NOMO-1 treated with dmso at 0.1 percent for 144 hours (cell line): ENCODE measurements around the gene CCHCR1.
"Not testable (repeated sequence)": the region's sequence is repeated elsewhere in the genome, so short reads cannot be mapped to it uniquely, and the experiment has no call there.

Experiments used
- DNase-seq: peaks from one replicate; lab custom pipeline; 2025; ENCODE audit not compliant: unreplicated experiment; lab: John Stamatoyannopoulos, UW

Gene CCHCR1

DNA sequence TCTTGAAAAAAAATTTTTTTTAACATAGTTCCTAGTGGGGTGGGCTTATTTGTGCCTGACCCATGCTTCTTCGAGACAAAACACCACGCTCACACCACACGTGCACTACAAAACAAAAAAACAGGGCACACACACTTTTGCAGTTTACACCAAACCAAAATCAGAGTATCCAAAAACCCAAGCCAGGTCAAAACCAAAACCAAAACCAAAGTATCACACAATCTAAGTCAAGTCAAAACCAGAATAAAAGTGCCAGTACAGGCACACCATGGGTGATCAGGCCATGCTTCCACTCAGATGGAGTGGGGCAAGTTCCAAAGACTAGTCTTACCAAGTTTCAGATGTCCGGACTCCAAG, 28.1 kb upstream of the CCHCR1 start:
- DNase-seq: not testable (repeated sequence)

DNA sequence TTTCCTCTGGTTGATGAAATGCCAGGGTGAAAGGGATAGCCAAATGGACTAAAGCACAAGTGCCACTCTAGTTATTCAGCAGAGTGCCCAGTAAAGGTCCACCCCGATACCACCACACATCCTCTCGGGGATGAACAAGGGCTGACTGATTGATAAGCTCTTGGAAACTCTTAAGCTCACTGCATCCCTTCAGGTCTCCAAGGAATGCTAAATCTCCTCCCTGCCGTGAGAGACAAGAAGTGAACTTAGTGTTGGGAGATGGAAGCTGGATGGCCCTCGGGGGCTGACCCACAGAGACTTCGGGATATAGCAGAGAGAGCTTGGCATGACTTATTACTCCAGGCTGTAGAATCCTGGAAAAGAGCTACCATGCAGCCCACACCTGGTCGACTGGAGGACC, 26.3 kb upstream of the CCHCR1 start:
- not testable (repeated sequence) for DNase-seq

DNA sequence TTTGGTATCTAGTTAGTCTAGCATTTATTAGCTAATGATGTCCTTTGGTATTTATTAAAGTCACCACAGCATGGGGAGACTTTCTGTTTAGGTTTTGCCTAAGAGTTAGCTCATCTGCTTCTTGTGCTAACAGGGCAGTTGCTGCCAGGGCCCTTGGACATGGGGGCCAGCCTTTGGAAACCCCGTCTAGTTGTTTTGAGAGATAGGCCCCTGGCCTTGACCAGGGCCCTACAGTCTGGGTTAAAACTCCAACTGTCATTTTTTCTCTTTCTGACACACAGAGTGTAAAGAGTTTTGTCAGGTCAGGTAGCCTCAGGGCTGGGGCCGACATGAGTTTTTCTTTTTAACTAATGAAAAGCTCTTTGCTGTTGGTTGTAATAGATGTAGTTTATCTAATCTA, 25.7 kb upstream of the CCHCR1 start:
- DNase-seq: not testable (repeated sequence)

DNA sequence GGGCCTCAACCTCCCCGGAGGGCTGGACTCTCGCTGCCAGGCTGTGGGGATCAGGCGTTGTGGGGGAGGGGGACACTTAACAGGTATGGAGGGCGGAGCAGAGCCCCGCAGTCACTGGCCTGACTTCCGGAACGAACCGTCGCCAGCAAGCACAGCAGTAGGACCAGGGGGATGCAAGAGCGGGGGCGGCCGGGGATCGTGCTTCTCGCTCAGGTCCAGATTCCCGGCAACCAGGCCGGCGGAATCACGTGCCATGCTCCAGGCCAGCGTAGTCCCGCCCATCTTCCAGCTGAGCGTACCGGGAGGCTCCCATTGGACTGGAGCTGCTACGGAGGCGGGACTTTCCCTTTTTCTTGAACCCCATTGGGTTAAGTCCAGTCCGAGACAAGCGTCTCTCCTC, 22.9 kb upstream of the CCHCR1 start:
- no peak for DNase-seq

DNA sequence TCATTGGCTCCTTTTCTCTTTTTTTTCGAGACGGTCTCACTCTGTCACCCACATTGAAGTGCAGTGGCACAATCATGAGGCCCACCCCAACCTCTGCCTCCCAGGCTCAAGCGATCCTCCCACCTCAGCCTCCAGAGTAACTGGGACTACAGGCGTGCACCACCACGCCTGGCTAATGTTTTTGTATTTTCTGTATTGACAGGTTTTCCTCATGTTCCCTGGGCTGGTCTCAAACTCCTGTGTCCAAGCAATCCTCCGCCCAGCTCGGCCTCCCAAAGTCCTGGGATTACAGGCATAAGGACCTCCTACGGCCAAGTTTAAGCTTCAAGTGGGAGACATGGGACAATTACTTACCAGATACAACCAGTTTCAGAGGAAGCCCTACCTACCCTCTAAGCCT, 22.3 kb upstream of the CCHCR1 start:
- no peak for DNase-seq

DNA sequence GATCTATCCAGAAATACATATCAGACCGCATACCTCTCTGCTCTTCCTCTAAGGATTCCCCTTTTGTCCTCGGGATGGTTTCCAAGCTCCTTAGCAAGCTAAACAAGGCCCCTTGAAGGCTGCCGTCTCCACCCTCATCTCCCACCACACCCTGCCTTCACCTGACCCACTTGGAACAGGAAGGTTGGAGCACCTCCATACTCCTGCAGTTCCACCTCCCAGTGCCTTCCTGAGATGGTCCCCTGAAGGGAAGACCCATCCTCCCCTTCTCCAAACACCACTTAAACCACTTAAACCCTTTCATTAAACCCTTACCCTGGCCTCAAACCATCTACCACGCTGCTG, 21.4 kb upstream of the CCHCR1 start:
- DNase-seq: no peak

DNA sequence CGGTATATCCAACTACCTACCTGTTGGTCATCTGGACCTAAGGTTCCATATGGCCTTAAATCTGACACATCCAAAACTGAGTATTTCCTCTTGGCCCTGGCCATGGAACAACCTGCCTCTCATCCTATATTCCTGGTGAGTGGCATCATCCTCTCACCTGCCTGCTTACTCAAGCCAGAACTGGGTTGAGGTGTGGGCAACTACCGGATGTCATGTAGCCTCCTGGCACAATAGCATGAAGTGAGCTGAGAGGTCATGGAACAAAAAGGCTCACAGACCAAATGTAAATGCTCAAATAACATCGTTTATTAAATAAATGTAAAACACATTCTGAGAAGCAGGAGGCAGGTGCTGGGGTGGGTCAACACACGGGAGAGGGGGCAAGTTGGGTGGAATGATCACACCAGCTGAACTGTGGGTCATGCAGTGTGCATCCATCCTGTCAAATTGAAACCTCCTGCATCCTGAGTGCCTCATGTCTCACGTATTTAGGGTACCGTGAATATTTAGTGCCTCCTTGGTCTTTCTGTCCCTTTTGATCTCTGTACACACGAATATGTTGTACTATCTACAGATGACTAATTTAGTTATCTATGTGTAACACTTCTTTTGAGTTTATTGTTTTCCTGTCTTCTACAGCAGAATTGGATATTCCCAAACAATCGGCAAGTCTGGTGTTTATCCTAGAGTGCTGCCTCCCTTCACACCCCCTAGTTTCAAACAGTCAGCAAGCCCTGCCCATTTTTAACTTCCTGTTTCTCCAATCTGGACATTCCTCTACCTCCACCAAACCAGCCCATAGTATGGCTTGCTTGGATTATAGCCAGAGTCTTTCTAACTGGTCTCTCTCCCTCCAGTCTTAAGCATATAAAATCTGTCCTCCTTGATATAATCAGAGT, 20.8 kb upstream of the CCHCR1 start:
- DNase-seq: no peak

DNA sequence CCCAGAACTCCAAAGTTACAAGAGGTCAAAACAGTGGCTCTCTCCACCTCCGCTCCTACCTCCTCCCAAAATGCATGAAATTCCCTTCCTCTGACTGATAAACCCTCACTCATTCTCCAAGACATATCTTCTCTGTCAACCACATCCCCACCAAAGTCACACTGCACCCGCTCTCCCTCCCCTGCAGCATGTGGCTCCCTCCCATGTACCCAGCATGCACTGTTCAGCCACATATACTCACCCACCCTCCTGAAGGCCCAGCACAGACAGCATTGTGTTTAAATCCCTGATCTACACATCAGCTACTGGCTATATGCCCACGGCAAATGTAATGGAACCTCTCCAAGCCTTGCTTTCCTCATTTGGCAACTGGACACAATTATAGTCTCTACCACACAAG, 18.4 kb upstream of the CCHCR1 start:
- DNase-seq: no peak

DNA sequence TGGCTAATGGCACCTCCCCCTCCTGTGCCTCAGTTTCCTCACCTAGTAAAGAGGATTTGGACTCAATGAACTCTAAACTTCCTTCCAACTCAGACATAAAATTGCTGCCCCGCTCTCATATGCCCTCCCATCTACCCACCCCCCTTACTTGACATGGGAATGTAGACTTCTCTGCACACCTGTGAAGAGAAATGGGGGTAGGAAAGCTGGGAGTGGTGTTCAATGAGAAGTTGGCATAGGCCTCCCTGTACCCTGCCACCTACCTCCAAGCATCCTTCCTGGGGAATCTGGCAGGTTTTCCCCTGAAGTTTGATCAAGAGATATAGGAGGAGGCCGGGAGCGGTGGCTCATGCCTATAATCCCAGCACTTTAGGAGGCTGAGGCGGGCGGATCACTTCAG, 16.8 kb upstream of the CCHCR1 start:
- no peak for DNase-seq

DNA sequence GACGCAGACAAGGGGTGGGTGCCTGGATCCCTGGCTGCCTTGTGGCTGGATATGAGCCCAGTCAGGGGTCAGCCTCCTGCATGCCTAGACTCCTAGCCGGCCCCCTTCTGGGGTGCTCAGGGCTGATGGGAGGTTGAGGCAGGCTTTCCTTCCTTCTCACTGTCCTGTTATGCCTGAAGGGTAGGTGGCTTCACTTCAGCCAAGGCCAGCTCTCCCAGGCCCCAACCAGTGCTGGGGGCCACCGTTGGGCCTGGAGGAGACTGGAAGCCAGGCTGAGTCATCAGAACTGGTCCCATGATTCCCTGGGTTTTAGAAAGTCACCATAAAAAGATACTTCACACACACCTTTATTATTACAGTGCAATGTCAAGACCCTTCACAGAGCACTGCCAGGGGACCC, 15.8 kb upstream of the CCHCR1 start:
- DNase-seq: no peak

DNA sequence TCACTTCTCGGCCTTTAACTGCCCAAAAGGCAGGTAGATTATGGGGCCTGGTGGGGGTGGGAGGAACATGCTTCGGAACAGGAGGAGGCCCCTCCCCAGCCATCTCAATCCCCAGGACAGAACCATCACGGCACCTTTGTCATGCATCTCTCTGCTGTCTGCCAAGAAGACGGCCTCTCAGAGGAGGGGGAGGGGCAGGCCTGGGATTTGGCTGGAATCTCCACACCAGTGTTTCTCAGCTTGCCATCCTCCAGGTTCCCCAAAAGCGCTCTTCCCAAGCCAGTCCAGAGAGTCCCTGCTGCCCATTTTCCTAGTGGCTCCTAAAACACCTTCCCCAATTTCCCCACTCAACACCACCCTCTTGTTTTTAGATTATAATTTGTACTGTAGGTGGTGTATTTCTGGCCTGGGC, 15.4 kb upstream of the CCHCR1 start:
- no peak for DNase-seq

DNA sequence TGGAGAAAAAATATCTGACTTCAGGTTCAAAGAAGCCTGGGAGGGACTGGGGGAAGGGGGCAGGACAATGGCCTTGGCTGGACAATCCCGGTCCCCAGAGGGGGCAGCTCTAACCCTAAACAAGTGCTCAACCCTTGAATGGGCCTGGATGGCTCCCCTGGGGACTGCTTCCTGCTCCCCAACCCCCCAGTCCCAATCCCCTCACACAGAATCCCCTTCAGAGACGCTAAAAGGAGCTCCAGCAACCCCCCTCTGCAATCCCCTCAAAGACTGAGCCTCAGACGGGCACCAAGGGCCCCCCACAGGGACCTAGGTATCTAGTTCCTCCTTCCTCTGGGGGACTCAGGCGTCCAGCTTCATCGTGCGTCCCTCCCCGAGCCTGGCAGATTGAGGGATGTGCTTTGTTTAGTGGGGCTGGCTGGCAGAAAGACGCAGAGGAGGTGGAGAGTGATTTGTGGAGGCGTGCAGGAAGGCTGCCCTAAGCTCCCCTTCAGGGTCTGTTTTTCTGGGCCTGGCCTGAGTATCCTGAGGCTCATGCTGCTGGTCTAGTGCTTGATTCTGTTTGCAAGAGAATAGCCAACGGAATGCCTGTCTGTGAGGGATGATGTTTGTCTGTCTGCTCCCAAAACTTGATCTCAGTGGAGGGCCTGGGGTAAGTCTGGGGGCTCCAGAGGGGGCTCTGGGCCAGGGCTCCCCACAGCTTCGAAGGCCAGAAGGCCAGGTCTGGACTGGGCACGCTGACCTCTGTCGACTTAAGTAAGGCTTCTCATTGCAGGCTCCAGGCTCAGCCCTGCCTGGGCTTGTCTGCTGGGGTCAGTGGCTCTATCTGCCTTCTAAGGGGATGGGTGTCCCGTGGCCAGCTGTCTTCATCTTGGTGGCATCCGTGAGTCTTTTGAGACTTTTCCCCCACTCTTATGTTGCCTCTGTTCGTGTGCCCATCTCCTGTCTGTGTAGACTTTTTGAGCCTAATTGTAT, 14.6 kb upstream of the CCHCR1 start:
- DNase-seq: no peak

DNA sequence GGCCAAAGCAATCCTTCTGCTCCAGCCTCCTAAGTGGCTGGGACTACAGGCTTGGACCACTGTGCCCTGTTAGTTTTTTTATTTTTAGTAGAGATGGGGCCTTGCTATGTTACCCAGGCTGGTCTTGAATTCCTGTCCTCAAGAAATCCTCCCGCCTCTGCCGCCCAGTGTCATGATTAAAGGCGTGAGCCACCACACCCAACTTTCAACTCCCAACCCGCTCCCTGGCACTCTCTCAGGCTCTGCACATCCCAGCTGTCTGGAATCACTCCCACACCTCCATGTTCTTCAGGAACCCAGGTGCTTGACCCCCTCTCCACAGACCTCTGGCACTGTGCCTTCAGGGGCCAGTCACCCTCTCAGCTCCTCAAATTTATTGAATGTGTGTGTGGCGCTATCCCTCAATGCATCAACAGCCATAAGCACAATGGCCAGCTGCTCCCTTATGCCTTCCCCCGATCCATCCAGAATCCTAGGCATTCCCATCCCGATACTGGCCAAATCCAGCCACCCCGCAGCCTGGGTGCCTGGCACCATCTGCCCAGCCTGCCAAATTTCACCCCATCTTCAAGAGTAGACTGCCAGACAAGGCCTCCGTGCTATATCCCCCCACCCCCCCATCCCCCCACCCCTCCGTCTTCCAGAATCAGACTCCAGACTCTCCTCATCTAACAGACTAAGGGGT, 13.5 kb upstream of the CCHCR1 start:
- no peak for DNase-seq

DNA sequence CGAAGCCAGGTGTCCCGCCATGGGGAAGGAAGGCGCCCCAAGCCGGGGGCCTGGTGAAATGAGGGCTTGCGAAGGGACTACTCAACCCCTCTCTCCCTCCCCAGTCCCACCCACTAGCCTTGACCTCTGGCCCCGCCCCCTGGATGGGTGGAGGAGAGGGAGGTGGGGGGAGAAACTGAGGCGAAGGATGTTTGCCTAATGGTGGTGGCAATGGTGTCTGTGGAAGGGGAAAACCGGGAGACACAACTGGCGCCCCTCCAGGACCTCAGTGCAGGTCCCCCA, 12.9 kb upstream of the CCHCR1 start, which contains the start of gene POU5F1:
POU5F1 (minus strand) TSS at position 83 of the 282 bp plus-strand sequence; CDS start at position 21, 62 bp downstream.
- no peak for DNase-seq

DNA sequence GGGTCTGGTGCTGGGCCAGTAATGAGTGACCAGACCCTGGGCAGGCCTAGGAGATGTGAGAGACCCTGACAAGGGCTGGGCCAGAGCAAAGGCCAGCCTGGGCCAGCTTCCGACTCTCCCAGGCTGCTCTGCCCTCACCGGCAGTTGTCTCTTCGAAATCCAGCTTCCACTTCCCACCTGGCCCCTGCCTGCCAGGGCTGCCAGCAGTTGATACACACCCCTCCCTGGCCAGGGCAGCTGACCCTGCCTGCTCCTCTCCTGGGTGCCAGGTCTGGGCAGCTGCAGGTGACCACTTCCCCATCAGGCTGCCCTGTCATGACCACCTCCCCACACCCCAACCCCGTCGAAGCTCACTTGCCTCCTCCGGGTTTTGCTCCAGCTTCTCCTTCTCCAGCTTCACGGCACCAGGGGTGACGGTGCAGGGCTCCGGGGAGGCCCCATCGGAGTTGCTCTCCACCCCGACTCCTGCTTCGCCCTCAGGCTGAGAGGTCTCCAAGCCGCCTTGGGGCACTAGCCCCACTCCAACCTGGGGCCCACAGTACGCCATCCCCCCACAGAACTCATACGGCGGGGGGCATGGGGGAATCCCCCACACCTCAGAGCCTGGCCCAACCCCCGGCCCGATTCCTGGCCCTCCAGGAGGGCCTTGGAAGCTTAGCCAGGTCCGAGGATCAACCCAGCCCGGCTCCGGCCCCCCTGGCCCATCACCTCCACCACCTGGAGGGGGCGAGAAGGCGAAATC, 12.4 kb upstream of the CCHCR1 start:
- not testable (repeated sequence) for DNase-seq

DNA sequence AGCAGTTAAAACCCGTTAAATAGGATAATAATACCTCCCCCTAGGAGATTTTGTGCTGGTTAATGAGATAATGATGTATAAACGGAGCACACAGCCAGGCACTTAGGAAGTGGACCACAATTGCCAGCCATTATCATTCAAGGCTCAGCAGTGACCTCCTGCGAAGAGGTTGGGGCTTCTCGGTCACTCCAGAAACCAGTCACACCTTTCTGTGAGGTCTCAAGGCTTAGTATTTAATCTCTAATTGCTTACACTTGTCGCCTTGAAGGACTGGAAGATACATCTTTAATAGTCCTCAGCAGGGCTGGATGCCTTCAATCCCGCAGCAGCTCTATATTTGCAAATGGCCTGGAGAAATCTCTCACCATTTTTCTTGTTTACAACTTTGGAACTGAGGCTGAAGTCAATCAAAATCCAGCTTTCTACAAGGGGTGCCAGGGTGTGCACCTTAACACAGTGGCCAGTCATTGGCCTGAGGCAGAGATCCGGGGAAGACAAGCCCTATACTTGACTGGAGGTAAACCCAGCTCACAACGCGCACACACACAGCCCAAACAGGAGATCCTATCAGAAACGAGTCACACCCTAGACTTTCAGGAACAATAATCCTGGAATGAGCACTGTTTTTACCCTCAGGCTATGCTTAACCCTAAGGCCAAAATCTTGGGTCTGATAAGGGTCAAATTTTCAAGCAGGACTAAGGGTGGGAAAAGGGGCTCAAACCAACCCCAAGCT, 11.7 kb upstream of the CCHCR1 start:
- DNase-seq: no peak

DNA sequence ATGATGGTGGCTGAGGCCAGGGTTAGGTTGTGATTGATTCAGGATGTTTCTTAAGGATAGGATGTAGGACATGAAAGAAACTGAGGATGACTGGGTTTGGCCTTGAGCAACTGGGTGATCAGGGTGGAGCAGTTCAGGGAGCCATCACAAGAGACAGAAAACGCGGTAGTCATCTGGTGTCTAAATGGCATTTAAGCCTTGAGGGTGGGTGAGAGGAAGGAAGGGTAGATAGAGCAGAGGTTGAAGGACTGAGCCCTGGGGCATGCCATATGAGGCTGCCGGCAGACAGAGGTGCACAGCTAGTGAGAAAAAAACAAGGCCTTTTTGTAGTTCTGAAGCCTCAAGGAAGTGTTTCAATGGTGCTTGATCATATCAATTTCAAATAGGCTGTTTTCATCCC, 11.0 kb upstream of the CCHCR1 start:
- DNase-seq: no peak

DNA sequence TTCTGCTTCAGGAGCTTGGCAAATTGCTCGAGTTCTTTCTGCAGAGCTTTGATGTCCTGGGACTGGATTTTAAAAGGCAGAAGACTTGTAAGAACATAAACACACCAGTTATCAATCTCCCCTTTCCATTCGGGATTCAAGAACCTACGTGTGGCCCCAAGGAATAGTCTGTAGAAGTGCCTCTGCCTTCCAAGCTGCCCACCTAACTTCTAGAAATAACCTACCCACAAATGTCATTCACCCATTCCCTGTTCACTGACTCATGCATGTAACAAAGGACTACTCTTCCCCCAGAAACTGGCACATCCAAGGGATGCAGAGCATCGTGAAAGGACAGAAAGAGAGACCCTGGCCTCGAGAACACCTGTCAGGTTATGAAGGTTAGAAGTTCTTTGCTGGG, 8.4 kb upstream of the CCHCR1 start:
- DNase-seq: no peak

DNA sequence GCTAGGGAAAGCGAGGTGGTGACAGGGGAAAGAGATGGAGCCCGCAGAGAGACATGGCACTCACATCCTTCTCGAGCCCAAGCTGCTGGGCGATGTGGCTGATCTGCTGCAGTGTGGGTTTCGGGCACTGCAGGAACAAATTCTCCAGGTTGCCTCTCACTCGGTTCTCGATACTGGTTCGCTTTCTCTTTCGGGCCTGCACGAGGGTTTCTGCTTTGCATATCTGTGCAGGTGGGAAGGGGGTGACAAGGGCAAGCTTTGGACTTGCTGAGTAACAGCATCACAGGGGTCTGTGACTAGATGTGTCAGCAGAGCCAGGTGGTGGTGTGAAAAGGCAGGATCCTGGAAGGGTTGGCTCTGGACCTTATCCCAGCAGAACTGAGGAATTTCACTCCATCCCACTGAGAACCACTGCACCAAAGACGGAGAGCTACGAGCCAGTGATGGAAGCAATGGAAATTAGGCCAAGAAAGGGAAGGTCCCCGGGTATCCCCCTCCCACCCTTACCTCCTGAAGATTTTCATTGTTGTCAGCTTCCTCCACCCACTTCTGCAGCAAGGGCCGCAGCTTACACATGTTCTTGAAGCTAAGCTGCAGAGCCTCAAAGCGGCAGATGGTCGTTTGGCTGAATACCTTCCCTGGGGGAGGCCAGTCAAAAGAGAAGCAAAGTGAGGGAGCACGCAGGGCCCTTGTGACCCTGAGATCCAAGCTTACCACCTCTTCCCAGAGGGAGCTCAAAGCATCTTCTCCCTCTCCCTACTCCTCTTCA, 7.6 kb upstream of the CCHCR1 start:
- DNase-seq: not testable (repeated sequence)
